ENCODE results near the gene OPTC.

DNA sequence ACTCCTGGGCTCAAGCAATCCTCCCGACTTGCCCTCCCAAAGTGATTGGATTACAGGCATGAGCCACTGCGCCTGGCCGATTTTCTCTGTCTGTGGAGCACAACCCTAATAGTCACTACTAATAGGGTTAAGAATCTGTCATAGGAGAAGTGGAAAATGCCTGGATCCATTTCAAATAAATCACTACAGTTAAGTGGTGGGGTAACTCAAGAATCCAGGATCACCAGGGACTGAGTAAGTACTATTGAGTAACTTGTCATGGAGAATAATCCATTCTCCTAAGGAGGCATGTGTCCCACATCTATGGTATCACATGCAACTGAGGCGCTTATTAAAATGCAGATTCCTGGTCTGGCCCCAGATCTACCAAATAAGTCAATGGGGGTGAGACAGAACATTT is 53.2 kb downstream of the OPTC start:
- TF ChIP-seq GATA2 (IDR thresholded peaks at IDR 0.05; ENCODE audit: low read depth, low read length) = no peak
- no peak for TF ChIP-seq GATA3 (IDR thresholded peaks at IDR 0.05; ENCODE audit: low read depth, low read length)
